K562 (cell line): Measurements from ENCODE around the gene PATL2. TPM values are rescaled to one million over a fixed set of nuclear protein-coding genes. Genes with fewer than 3 reads are reported as not detected.
A peak's percentile ranks its signal among the peaks of the same experiment; 100 is the strongest.

Source experiments
- ARNT ChIP-seq, 2 experiments: fragments of 450-650 bp; IDR thresholded peaks; 2 replicates each; pipeline ENCODE4 v1.6.1; 2016; ENCODE audit warnings: mild to moderate bottlenecking in 1 of 2
- CBX2 ChIP-seq: fragments of 200-600 bp; sonication (generic); IDR thresholded peaks from one replicate; pipeline ENCODE4 v1.6.1; 2012; ENCODE audit warnings: mild to moderate bottlenecking, low read length, inconsistent platforms; ENCODE audit not compliant: insufficient read depth, poor library complexity, severe bottlenecking
- CCNT2 ChIP-seq: IDR thresholded peaks from 2 replicates; pipeline ENCODE4 v1.6.1; 2011; ENCODE audit warnings: borderline replicate concordance, low read depth, mild to moderate bottlenecking, moderate library complexity, mixed read lengths, low read length; ENCODE audit not compliant: insufficient read length; ENCODE audit errors: extremely low read depth
- DEAF1 ChIP-seq: fragments of 450-650 bp; formaldehyde crosslinking; IDR thresholded peaks from 2 replicates; pipeline ENCODE4 v1.4.0; 2020; ENCODE audit warnings: mild to moderate bottlenecking, moderate library complexity
- FOXK2 ChIP-seq, 2 experiments: fragments of 450-650 bp; IDR thresholded peaks in 1 of 2; conservative IDR thresholded peaks in 1 of 2; 2 replicates each; pipeline ENCODE4 v1.6.1; 2016; ENCODE audit warnings: low read depth in 2 of 2, mild to moderate bottlenecking in 1 of 2
- HES1 ChIP-seq: fragments of 450-650 bp; IDR thresholded peaks from 2 replicates; pipeline ENCODE4 v1.6.1; 2016; ENCODE audit warnings: low read depth, mild to moderate bottlenecking, moderate library complexity
- ID3 ChIP-seq, 2 experiments: fragments of 250-450 bp in 1 of 2; fragments of 450-650 bp in 1 of 2; sonication (Bioruptor Pico) in 1 of 2; IDR thresholded peaks; 2 replicates each; pipeline versions ENCODE4 v1.6.1 to v1.8.0; 2016 to 2021; ENCODE audit warnings: mild to moderate bottlenecking in 2 of 2, moderate library complexity in 2 of 2, missing compliant biosample characterization in 1 of 2, missing genetic modification characterization in 1 of 2
- KHSRP ChIP-seq: fragments of 450-650 bp; IDR thresholded peaks from 2 replicates; pipeline ENCODE4 v1.6.1; 2017
- OTX1 ChIP-seq: fragments of 450-650 bp; formaldehyde crosslinking; IDR thresholded peaks from 2 replicates; pipeline ENCODE4 v1.4.0; 2022; ENCODE audit warnings: mild to moderate bottlenecking
- RCOR1 ChIP-seq, 2 experiments: IDR thresholded peaks; 2 replicates each; pipeline ENCODE4 v1.6.1; 2012; ENCODE audit warnings: low read depth in 2 of 2, low read length in 2 of 2, borderline replicate concordance in 1 of 2, improper control_type of control experiment in 1 of 2
- SREBF1 ChIP-seq: fragments of 150-350 bp; IDR thresholded peaks from 2 replicates; pipeline ENCODE4 v1.6.1; 2014; ENCODE audit warnings: antibody characterized with exemption, low read depth, low read length, borderline replicate concordance
- XRCC3 ChIP-seq: fragments of 450-650 bp; IDR thresholded peaks from 2 replicates; pipeline ENCODE4 v1.6.1; 2017; ENCODE audit warnings: mild to moderate bottlenecking, moderate library complexity
- ZNF140 ChIP-seq: fragments of 250-450 bp; sonication (Bioruptor Pico); IDR thresholded peaks from 2 replicates; pipeline ENCODE4 v1.8.0; 2021; ENCODE audit warnings: moderate library complexity, mild to moderate bottlenecking, inconsistent platforms
- ZNF280A ChIP-seq: fragments of 450-650 bp; IDR thresholded peaks from 2 replicates; pipeline ENCODE4 v1.6.1; 2018; ENCODE audit warnings: mild to moderate bottlenecking, low read depth; ENCODE audit not compliant: partially characterized antibody
- ZNF445 ChIP-seq: fragments of 250-450 bp; sonication (Bioruptor Pico); IDR thresholded peaks from 2 replicates; pipeline ENCODE4 v1.4.0; 2020; ENCODE audit warnings: low read depth, mild to moderate bottlenecking, moderate library complexity
- ZNF584 ChIP-seq: fragments of 200-800 bp; sonication (Bioruptor generic); IDR thresholded peaks from 2 replicates; pipeline ENCODE4 v1.6.1; 2016; ENCODE audit warnings: low read depth, mild to moderate bottlenecking, missing genetic modification characterization, missing compliant biosample characterization
- ZNF592 ChIP-seq: fragments of 450-650 bp; IDR thresholded peaks from 2 replicates; pipeline ENCODE4 v1.6.1; 2017; ENCODE audit warnings: antibody characterized with exemption, mild to moderate bottlenecking
- ZNF707 ChIP-seq: fragments of 250-450 bp; sonication (Bioruptor Pico); conservative IDR thresholded peaks from 2 replicates; pipeline ENCODE4 v1.8.0; 2022; ENCODE audit warnings: inconsistent platforms, mild to moderate bottlenecking, moderate library complexity
- polyA plus RNA-seq, 8 experiments: library from polyadenylated mRNA; depleted of rRNA in 4 of 8; stranded (reverse) in 5 of 8; unstranded in 3 of 8; fragments of >200 nt; fragmentation: Nextera tagmentation in 2 of 8; fragmentation: Illumina TruSeq in 1 of 8; extraction: Ambion mirVana in 2 of 8; extraction: Trizol in 1 of 8; gene quantifications; 2 replicates each; pipeline versions ENCODE4 v1.2.1 to v1.2.3, GENCODE V29; 2011 to 2014; ENCODE audit warnings: inconsistent platforms in 1 of 8, missing spikeins in 1 of 8
- total RNA-seq, 7 experiments: library from RNA; depleted of rRNA in 6 of 7; stranded (reverse); fragments of >200 nt in 6 of 7; fragmentation: Illumina TruSeq in 2 of 7; extraction: Trizol in 2 of 7; gene quantifications; 2 replicates each; pipeline versions ENCODE4 v1.2.1 to v1.2.3, GENCODE V29; 2011 to 2021; ENCODE audit warnings: low replicate concordance in 1 of 7

The PATL2 gene
- total and polyA plus RNA-seq, 9 of the 15 experiments (the other 6 are each of a cell fraction or from before 2014, with no cell fraction given) = 0.42 to 1.1 (median 0.86) TPM

- TF ChIP-seq XRCC3 = no peak
- TF ChIP-seq ARNT (IDR thresholded peaks at IDR 0.05) = 0 out of 4 replicates have a peak, but pooled peaks of 1 of the 2 experiments have one; percentile 76
- TF ChIP-seq KHSRP = no peak
- no peak for TF ChIP-seq ZNF280A
- peak in 1 of 2 experiments; percentile 54; a peak in 2 of 4 replicates for TF ChIP-seq FOXK2 (conservative IDR thresholded peaks at IDR 0.05 in 1 of 2, IDR thresholded peaks at IDR 0.05 in 1 of 2; ENCODE audit: low read depth in 2 of 2)
- TF ChIP-seq OTX1 (CRISPR knock-in tag) = no peak
- TF ChIP-seq RCOR1 (IDR thresholded peaks at IDR 0.05; ENCODE audit: borderline replicate concordance in 1 of 2, low read depth in 2 of 2, low read length in 2 of 2) = no peak; a peak in 1 of 4 replicates
- TF ChIP-seq HES1 = no peak
- no peak for TF ChIP-seq SREBF1
- no peak for TF ChIP-seq ZNF584
- no peak for TF ChIP-seq DEAF1 (CRISPR knock-in tag)
- no peak for TF ChIP-seq CCNT2
- no peak for TF ChIP-seq CBX2
- TF ChIP-seq ZNF140 (CRISPR knock-in tag) = no peak
- no peak for TF ChIP-seq ZNF445 (CRISPR knock-in tag)
- peak; percentile 45; the same call in 1 of the 2 replicates for TF ChIP-seq ZNF592
- TF ChIP-seq ZNF707 (CRISPR knock-in tag) = no peak
- TF ChIP-seq ID3 (CRISPR knock-in tag; IDR thresholded peaks at IDR 0.05) = no peak
- TF ChIP-seq ID3 (tag; IDR thresholded peaks at IDR 0.05) = no peak
Measured at GRCh38 chr15:44735482-44736180, 24.5 kb upstream of the PATL2 start (continued).
